ENCODE data around the gene KRCC1.

GRCh38 chr2:88100489-88100858 is 44.9 kb upstream of the KRCC1 start:
- TF ChIP-seq CTCF (IDR thresholded peaks at IDR 0.05): no peak
- no peak for TF ChIP-seq ZFX (IDR thresholded peaks at IDR 0.05; ENCODE audit: borderline replicate concordance)
